Spinal cord (tissue), 10 donors: ENCODE results near the gene C8A. TPM values are rescaled to one million over a fixed set of nuclear protein-coding genes. Genes with fewer than 3 reads are reported as not detected.

Experiments used
- DNase-seq, 6 donors: peaks; one replicate each; pipeline versions ENCODE4 v3.0.0 to v3.0.0-alpha.2; 2013 to 2015; ENCODE audit warnings: low spot score in 6 of 6, low read depth in 4 of 6
- H3K27ac ChIP-seq: one replicate; pipeline ENCODE4 v1.5.1; 2013; ENCODE audit warnings: low read depth, low read length, control low read depth
- H3K27me3 ChIP-seq: one replicate; pipeline ENCODE4 v1.6.1; 2013; ENCODE audit warnings: low read length; ENCODE audit not compliant: control insufficient read depth, insufficient read depth
- H3K36me3 ChIP-seq: one replicate; pipeline ENCODE4 v1.6.1; 2013; ENCODE audit warnings: low read length; ENCODE audit not compliant: control insufficient read depth, insufficient read depth
- H3K4me1 ChIP-seq: one replicate; pipeline ENCODE4 v1.6.1; 2013; ENCODE audit warnings: low read length; ENCODE audit not compliant: control insufficient read depth, insufficient read depth
- H3K4me3 ChIP-seq: one replicate; pipeline ENCODE4 v1.5.1; 2013; ENCODE audit warnings: low read depth, low read length, control low read depth
- H3K9me3 ChIP-seq: one replicate; pipeline ENCODE4 v1.6.1; 2013; ENCODE audit warnings: low read length; ENCODE audit not compliant: control insufficient read depth, insufficient read depth
- WGBS: methylation state at CpG from one replicate; pipeline ENCODE4 v1.1.5; 2013; ENCODE audit warnings: missing lambda C conversion rate; ENCODE audit not compliant: insufficient coverage; 5-methylcytosine and 5-hydroxymethylcytosine counted together
- polyA plus RNA-seq, 2 donors: library from polyadenylated mRNA; unstranded; fragments of 120-200 nt; gene quantifications; one replicate each; pipeline ENCODE4 v1.2.1, GENCODE V29; 2013; ENCODE audit not compliant: insufficient read length in 2 of 2
- total RNA-seq, 2 donors: library from RNA; depleted of rRNA in 1 of 2; stranded (reverse); fragments of 120-200 nt in 1 of 2; fragments of >200 nt in 1 of 2; gene quantifications; one replicate each; pipeline versions ENCODE4 v1.2.3 to v1.2.4, GENCODE V29; 2013 to 2014
- donor health status: healthy.

C8A gene
- total and polyA plus RNA-seq, 4 donors: 0.06 TPM; not detected in 3

DNA sequence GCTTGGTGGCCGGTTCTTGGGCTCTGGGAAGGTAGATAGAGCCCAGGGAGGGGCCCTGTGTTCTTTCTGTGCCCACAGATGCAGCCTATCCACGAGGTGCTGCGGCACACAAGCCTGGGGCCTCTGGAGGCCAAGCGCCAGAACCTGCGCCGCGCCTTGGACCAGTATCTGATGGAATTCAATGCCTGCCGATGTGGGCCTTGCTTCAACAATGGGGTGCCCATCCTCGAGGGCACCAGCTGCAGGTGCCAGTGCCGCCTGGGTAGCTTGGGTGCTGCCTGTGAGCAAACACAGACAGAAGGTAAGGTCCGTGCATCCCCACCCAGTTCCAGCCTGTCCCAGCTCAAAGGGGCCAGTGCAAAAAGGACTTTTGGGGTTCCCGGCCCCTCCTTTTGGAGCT is 57.7 kb downstream of the C8A start:
- Histone ChIP-seq H3K4me3 (no peak overlapping the region), H3K4me1 (peaks cover 4% of the 10 kb centered on the region), H3K9me3 (no peaks in the 10 kb centered on the region), H3K36me3 (no peaks in the 10 kb centered on the region), H3K27me3 (no peaks in the 10 kb centered on the region), H3K27ac (no peak overlapping the region)
- 98% methylated on average over 12 of the region's 12 CpGs for WGBS
- DNase-seq: no peak

GRCh38 chr1:56915960-56916359 is 61.4 kb downstream of the C8A start:
- 83% methylated on average over 4 of the region's 4 CpGs for WGBS
- Histone ChIP-seq H3K36me3 (no peaks in the 10 kb centered on the region), H3K4me1 (peaks cover 7% of the 10 kb centered on the region), H3K27ac (no peak overlapping the region), H3K9me3 (no peaks in the 10 kb centered on the region), H3K27me3 (no peaks in the 10 kb centered on the region), H3K4me3 (no peak overlapping the region)
- no peak for DNase-seq

GRCh38 chr1:56916630-56917029 is 62.0 kb downstream of the C8A start:
- Histone ChIP-seq H3K27ac (no peak overlapping the region), H3K36me3 (no peaks in the 10 kb centered on the region), H3K4me1 (peaks cover 10% of the 10 kb centered on the region), H3K4me3 (no peak overlapping the region), H3K9me3 (no peaks in the 10 kb centered on the region), H3K27me3 (no peaks in the 10 kb centered on the region)
- 93% methylated on average over 2 of the region's 3 CpGs for WGBS
- DNase-seq: no peak

DNA sequence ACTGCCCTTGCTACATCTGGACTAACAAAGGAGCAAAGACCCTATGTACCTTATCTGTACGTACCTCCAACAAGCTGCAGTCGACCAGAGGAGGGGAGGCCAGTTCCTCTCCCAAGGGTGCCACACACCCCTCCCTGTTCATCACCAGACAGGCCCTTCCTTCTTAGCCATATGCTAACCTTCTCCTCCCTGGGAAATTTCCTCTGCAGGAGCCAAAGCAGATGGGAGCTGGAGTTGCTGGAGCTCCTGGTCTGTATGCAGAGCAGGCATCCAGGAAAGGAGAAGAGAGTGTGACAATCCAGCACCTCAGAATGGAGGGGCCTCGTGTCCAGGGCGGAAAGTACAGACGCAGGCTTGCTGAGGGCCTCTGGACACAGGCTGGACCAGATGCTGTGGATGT is 62.8 kb downstream of the C8A start:
- Histone ChIP-seq H3K4me3 (no peak overlapping the region), H3K27me3 (no peaks in the 10 kb centered on the region), H3K27ac (no peak overlapping the region), H3K36me3 (no peaks in the 10 kb centered on the region), H3K4me1 (peaks cover 10% of the 10 kb centered on the region), H3K9me3 (no peaks in the 10 kb centered on the region)
- no peak for DNase-seq
- WGBS: 61% methylated on average over 5 of the region's 5 CpGs

GRCh38 chr1:56920591-56921001 is 66.0 kb downstream of the C8A start:
- H3K36me3 ChIP-seq: no peaks in the 10 kb centered on the region
- WGBS: no CpG with 5 or more reads among the region's 2 CpGs
- no peaks in the 10 kb centered on the region for H3K27me3 ChIP-seq
- H3K27ac ChIP-seq: no peak overlapping the region
- H3K4me1 ChIP-seq: peaks cover 10% of the 10 kb centered on the region
- peak in 2 of 6 donors; percentile 49 to 65 for DNase-seq
- no peak overlapping the region for H3K4me3 ChIP-seq
- H3K9me3 ChIP-seq: no peaks in the 10 kb centered on the region

DNA sequence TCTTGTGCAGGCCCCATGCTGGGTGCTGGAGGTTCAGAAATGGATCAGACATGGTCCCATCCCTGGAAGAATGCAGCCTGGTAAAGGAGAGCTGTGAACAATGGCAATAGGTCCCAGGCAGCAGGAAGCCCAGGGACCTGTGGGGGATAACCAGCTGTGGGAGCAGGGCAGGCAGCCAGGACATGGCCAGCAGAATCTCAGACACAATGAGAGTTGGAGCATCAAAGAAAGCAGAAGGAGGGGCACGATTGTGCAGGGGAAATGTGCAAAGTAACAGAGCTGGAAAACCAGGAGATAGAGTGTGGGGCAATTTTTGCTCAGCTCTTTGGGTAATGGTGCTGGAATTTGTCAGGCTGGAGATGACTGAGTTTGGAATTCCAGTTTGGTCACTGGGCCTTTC is 66.9 kb downstream of the C8A start:
- Histone ChIP-seq H3K4me3 (no peak overlapping the region), H3K27ac (no peak overlapping the region), H3K27me3 (no peaks in the 10 kb centered on the region), H3K36me3 (no peaks in the 10 kb centered on the region), H3K4me1 (peaks cover 10% of the 10 kb centered on the region), H3K9me3 (no peaks in the 10 kb centered on the region)
- WGBS: 10% methylated on average over 1 of the region's 1 CpG
- DNase-seq: no peak

GRCh38 chr1:56922070-56922469 is 67.5 kb downstream of the C8A start:
- Histone ChIP-seq H3K27me3 (no peaks in the 10 kb centered on the region), H3K27ac (no peak overlapping the region), H3K9me3 (no peaks in the 10 kb centered on the region), H3K4me1 (peaks cover 8% of the 10 kb centered on the region), H3K36me3 (no peaks in the 10 kb centered on the region), H3K4me3 (no peak overlapping the region)
- no peak for DNase-seq
- WGBS: 79% methylated on average over 2 of the region's 4 CpGs

DNA sequence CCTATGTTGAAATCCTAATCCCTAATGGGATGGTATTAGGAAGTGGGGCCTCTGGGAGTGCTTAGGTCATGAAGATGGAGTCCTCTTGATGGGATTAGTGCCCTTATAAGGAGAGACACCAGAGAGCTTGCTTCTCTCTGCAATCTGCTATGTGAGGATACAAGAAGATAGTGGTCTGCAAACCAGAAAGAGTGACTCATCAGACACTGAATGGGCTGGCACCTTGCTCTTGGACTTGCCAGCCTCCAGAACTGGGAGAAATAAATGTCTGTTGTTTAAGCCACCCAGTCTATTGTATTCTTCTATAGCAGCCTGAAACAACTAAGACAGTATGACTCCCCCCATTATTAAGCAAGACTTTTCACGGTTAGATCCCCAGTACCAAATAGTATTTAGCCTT is 67.9 kb downstream of the C8A start:
- H3K27ac ChIP-seq: no peak overlapping the region
- no peaks in the 10 kb centered on the region for H3K36me3 ChIP-seq
- H3K4me1 ChIP-seq: peaks cover 4% of the 10 kb centered on the region
- no peak overlapping the region for H3K4me3 ChIP-seq
- WGBS: no CpG with 5 or more reads among the region's 1 CpG
- no peaks in the 10 kb centered on the region for H3K9me3 ChIP-seq
- no peaks in the 10 kb centered on the region for H3K27me3 ChIP-seq
- DNase-seq: no peak

GRCh38 chr1:56923201-56923600 is 68.6 kb downstream of the C8A start:
- H3K36me3 ChIP-seq: no peaks in the 10 kb centered on the region
- WGBS: 70% methylated on average over 3 of the region's 3 CpGs
- H3K27ac ChIP-seq: no peak overlapping the region
- no peaks in the 10 kb centered on the region for H3K27me3 ChIP-seq
- no peaks in the 10 kb centered on the region for H3K9me3 ChIP-seq
- peaks cover 3% of the 10 kb centered on the region for H3K4me1 ChIP-seq
- H3K4me3 ChIP-seq: no peak overlapping the region
- no peak for DNase-seq

DNA sequence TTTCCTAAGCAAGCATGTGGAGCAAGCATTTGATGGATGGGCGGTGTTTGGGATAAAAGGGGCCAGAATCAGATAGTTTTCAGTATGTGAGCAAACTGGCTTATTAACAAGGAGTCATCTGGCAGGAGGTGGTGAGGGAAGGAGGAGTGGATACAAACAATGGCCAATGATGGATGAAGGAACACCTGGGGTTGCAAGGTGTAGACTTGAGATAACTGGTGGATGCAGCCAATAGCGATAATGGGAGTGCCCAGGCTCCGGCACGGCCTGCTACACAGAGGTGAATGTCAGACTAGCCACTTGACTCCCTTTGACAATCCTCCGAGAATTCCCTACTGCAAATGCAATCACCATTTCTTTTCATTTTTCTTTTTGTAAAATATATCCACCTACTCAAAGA is 69.5 kb downstream of the C8A start:
- no peaks in the 10 kb centered on the region for H3K27me3 ChIP-seq
- 100% methylated on average over 1 of the region's 5 CpGs for WGBS
- peaks cover 3% of the 10 kb centered on the region for H3K4me1 ChIP-seq
- H3K27ac ChIP-seq: no peak overlapping the region
- no peak for DNase-seq
- H3K9me3 ChIP-seq: peaks cover 3% of the 10 kb centered on the region
- no peak overlapping the region for H3K4me3 ChIP-seq
- no peaks in the 10 kb centered on the region for H3K36me3 ChIP-seq
